Activated CD4-positive, alpha-beta T cell treated with anti-CD3 and anti-CD28 coated beads for 4 hours (primary cell): Measurements from ENCODE around the gene CXCL14.

ENCODE experiments used
- DNase-seq, 2 donors: peaks; one replicate each; pipeline ENCODE4 v3.0.0-alpha.2; 2020

CXCL14 gene

DNA sequence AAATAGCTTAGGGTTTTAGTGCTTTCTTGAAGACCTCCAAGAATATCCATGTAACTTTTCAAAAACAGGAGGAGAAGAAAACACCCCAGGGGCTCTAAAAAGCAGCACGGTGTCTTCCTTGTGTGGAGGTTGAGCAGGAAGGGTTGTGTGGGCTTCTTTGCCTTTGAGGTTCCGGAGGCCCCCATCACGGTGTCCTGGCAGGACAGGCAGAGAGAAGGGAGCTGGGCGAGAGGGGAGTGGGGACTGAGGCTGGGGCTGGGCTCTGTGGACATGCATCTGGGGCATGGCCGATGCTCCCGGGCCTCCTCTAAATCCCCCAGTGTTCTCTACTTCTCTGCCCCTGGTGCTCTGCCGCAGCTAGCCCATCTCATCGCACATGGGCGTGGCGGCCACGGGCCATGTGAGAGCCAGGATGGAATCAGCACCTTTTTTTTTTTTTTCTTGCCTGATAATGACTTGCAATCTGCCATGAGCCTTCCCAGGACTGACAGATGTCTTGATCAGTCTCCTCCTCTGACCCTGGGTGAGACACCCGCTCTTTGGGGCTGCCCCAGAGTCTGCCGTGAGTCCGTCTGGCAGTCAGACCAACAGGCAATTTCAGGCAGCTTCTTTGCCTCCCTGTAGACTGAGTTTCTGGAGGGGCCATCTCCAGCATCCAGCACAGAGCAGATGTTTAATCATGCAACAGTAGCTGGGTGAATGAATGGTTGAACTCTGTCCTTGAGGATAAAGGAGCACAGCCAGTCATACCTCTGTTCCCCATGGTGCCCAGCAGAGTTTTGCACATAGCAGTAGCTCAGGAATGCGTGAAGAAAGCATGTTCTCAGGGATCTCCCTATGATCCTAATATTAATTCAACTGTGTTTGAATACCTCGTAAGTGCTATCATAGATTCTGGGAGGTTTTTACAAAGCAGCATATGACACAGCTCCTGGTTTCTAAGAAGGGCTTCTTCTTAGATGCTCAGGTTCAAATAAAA, 12.1 kb downstream of the CXCL14 start:
- DNase-seq: no peak

DNA sequence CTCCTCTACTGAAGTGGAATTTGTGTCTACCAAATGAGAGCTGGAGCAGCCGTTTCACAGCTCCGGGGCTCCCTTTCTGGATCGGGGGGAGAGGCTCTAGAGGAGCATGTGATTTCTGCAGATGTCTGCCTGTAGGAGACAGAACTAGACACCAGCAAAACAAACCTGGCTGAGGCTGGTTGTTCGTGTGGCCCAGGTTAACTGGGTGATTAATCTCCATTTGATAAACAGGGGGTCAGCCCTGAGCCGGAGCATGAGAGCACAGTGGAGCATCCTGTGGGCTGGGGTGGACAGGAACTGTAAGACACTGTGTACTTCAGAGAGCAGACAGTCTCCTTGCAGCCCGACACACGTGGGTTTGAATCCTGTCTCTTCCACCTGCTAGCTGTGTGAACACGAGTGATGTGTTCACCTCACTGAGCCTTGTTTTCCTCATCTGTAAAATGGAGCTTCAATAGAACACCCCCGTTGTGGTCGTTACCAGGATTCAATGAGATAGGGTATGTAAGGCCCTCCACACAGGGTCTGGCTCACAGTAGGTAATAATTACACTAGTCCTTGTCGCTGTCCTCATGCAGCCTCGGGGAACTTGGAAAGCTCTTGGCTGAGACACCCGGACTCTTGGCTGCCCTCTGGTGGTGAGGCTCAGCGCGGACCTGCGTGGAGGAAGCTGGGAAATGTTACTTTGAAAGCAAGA, 12.9 kb downstream of the CXCL14 start:
- DNase-seq: peak; percentile 43 to 64

DNA sequence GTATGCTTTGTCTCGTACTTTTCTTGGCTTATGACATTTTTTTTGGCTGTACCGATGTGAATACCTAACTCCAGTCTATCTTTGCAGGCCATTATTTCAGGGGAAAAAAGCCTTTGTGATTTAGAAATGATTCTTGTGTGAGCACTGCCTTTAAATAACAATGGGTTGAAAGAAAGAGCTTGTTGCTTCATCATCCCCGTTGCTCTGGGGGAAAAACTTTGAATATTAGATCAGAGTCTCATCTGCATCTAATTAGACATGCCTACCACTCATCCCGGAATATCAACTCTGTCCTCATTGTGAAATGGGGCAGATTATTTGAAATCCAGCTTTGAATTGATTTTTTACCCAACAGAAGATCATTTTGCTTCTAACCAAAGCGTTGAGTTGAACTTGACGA, 13.5 kb downstream of the CXCL14 start:
- no peak for DNase-seq

DNA sequence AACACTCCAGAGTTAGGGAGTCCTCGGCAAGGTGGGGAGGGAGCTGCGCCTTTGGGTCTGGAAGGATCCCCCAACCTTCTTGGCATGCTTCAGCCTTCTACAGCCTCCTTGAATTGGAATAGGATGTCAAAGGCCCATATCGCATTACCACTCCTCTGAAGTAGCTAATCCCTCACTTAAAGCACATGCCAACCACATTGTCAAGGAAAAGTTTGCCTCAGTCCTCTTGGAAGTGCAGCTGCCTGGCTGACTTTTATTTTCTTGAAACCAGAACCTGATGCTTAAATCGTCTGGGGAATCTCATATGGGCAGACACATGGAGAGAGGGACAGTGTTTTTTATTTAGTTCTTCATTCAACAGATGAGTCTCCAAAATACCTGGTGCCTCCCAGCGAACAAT, 14.5 kb downstream of the CXCL14 start:
- no peak for DNase-seq

DNA sequence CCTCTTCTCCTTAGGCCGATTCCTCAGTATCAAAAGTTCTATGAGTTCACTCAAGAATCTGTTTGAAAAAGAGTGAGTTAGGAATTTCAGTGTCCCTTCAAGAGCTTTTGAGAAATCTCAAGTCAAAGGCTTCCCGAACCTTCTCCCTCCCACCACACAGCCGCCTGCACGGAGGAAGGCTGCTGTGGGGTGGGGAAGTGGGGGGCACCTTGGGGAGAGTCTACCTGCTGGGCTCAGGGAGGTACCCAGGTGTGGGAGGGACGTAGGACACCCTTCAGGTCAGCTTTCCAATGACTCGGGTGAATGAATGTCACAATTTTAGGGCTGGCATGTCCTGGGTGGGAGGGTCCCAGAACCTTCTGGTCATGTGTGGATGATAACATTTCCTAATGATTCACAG, 17.5 kb downstream of the CXCL14 start:
- DNase-seq: no peak

DNA sequence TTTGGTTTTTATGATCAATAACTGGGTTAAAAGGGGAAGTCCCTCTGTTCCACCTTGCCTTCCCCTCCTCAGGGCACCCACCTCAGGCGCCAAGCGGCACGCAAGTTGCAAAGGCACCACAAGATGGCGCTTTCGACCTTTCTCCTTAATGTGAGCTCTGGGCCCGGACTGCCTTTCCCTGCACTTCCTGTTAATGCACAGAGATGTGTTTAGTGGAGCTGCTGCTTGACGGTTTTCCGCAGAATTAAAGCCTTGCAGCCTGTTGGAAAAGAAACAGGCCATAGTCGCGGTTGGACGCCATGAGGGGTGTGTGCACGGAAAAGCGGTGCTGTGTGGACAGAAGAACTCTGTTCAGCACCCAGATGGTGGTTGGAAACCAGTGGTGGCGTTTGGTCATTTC, 17.9 kb downstream of the CXCL14 start:
- DNase-seq: peak; percentile 38 to 43

DNA sequence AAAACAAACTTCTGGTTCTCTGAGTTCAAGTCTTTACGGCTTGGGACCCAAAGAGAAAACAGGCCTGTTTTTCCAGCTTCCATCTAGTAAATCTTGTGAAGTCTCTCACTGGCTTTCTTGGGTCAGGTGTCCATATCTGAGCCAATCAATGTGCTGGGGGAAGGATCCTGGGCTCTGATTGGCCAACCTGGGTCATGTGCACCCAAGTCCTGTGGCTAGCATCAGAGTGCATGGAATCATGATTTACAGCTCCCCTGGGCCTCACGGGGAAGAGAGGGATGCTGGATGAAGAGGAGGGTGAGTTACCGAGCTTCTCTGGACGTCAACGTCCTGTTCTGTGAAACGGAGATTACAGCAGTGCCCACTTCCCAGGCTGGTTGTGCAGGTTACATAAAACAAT, 19.4 kb downstream of the CXCL14 start:
- DNase-seq: no peak

DNA sequence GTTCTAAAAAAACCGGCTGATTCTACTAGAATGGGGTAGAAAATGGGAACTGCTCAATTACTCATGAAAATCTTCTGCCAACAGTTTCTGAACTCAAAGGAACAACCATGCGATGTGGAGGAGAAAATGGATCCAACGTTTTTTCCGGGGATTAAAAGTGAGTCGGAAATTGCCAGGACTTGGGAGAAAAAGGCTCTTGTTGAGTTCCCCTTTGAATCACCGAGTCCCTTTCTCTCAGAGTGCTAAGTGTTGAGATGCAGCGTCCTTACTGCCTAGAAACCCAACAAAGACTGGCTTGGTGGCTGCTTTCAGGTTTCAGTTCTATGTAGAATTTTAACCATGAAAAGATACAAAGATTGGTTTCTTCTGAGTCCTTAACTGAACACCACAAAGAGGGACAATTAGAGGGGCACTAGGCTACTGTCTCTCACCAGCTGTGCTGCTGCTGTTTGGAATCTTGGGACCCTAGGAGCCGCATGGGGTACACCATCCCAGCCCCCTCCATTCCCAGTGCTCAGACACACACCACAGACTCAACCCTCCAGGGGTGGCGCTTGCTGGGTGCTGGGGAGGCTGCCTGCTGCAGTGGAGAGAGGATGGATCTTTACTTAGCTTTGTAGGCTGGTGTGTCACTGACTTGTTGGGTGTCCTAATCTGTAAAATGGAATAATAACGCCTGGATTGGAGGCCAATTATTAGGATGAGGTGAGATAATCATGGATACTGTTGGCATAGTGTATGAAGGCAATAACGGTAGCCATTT, 21.5 kb downstream of the CXCL14 start:
- DNase-seq: no peak

DNA sequence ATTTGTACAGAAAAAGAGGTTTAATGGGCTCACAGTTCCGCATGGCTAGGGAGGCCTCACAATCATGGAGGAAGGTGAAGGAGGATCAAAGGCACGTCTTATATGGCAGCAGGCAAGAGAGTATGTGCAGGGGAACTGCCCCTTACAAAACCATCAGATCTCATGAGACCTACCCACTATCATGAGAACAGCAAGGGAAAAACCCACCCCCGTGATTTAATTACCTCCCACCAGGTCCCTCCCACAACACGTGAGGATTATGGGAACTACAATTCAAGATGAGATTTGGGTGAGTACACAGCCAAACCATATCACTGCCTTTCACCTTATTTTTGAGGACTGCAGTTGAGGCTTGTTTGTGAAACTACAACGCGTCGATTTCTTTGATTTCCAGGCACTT, 22.2 kb downstream of the CXCL14 start:
- DNase-seq: no peak

DNA sequence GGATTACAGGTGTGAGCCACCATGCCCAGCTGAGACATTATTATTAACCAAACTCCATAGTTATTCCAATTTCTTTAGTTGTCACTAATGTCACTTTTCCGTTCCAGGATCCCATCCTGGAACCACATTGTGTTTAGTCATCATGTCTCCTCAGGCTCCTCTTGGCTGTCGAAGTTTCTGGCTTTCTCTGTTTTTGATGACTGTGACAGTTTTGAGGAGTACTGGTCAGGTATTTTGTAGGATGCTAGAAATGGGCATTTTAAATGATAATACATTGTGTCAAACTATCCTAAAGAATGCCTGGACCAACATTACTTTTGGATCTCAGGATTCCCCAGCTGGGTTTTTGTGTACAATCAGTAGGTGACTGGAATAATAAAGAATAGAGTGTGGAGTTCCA, 23.3 kb downstream of the CXCL14 start:
- no peak for DNase-seq

DNA sequence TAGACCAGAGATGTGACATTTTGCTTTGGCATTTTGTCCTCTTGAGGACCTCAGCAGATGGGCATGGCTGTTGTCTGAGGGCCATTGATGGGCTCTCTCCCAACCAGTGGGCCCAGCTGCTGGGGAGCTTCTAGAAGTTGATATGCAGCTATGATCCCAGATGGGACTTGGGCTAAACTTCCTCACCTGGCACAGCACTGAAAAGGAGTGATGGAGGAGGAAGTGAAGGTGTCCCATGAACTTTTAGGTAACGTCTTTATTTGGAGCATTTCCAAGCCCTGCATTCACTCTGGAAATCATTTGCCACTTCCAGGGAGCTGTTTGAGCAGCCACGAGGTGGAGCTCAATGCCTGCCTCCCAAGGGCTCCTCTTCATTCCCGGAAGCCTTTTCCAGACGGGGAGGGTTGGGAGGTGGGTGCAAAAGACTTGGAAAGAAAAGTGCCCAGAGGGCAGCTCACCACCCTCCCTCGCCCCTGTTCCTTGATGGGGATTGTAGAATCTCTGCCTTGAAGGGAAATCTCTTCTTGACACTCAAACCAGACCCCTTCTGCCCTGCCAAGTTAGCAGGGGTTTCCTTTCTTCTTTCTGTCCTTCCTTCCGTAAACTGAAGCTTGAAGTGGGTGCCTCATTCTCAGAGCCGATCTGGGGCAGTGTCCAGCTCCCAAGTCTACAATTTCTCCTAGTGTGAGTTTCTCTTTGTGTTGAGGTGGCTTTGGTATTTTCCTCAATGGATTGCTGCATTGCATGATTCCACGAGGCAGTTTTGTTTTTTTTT, 24.9 kb downstream of the CXCL14 start:
- no peak for DNase-seq

DNA sequence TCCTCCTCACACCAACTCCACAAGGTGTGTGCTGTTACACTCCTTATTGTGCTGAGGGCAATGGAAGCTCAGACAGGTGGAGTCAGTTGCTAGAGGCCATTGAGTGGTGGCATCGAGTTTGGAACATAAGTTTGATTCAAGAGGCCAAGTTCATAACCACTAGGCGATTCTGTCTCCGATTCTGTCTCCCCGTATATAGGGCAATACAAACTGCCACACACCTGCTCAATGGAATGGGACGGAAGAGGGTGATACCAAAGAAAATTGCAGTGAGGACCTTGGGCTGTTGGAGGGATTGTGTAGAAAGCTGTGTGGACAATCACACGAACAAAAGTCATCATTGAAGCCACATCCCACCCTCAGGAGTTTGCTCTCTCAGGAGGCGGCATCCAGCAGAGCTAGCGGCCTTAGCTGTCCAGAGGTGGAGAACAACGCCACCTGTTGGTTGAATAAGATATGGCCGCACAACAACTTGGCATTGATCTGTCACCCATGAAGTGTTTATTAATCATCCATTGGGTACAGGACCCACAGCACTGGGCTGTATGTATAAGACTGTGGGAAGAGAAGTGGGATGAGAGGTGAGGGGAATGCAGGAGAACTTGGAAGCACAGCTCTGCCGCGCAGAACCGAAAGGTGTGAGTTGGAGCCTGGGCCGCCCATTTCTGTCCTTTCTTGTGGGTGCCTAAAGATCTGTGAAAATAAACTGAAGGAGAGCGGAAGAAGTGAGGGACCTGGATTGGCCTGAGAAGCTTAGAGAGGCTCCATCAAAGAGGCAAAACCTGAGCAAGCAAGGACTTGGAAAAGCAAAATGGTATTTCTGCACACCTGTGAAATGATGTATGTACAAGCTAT, 27.0 kb downstream of the CXCL14 start:
- peak; percentile 11 to 42 for DNase-seq

DNA sequence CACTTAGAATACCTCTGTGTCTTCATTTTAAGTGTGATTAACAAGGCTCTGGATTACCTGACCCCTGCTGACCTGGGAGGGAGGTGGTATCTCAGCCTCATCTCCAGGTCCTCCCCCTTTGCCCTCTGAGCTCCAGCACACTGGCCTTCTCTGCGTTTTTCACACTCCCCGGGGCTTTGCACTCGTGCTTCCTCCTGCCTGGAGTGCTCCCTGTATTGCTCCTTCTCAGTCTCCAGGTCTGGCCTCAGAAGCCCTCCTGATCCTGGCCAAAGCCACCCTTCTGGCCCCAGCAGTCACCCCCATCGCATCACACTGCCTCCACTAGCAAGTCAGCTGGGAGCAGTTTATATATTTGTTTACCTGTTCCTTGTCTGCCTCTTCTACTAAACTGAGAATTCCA, 29.4 kb downstream of the CXCL14 start:
- DNase-seq: no peak

DNA sequence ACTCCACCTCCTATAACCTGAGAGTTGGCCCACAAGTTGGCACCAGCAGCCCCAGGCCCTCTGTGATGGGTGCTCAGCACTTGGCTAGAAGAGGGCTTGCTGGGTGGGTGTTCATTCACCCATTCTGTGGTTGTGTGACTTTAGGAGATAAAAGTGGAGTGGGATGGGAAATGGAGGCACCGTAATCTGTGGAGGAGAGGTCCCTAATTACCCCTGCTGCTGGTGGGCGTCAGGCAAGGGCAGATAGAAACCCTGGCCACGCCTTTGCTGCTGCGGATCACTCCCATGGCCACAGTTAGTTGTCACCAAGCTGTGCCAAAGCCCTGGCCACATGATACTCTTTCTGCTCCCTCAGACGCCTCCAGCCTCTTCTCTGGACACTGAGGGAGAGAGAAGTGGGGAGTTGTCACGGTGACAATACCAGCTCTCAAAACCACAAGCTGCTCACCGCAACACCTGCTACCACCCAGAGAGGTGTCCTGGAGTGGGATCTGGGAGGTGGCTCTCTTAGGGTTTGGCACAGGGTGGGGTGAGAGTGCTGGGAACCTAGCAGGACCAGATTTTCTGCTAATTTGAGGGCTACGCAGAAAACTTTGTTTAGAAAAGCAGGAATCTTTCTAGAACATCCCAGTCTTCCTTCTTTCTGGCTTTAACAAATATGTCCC, 31.1 kb downstream of the CXCL14 start:
- no peak for DNase-seq

DNA sequence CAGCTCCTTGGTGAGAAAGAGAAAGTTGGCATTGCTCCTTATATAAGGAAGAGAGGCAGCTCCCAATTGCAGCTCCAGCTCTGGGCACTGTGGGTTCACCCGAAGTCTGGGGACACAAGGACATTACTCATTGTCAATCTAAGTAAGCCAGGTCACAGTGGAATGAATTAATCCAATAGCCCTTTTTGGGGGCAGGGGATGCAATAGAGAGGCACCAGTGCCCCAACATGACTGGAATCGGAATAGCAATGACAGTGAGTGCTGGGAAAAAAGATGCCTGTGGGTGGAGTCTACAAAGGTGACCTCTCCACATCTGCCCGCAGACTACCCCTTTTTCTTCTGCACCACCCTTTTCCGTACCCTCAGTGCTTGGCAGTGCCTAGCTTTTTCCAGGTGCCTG, 31.9 kb downstream of the CXCL14 start:
- DNase-seq: no peak

DNA sequence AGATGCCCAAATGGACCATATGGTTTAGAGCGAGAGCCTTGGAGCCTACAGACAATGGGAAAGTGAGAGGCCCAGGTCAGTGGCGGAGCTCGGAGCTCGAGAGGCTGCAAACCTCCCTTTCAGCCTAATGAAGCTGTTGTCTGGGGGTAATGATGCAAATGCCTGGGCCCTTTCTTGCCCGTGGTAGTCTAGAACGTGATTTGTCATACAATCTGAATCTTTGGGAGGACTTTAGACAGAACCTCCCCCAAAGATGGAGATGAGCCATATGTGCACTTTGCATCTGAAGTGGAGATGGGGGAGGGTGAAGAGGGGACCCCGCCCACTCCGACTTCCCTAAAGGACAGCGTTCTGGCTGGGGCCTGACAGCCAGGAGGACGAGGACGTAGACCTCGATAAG, 32.7 kb downstream of the CXCL14 start:
- no peak for DNase-seq

DNA sequence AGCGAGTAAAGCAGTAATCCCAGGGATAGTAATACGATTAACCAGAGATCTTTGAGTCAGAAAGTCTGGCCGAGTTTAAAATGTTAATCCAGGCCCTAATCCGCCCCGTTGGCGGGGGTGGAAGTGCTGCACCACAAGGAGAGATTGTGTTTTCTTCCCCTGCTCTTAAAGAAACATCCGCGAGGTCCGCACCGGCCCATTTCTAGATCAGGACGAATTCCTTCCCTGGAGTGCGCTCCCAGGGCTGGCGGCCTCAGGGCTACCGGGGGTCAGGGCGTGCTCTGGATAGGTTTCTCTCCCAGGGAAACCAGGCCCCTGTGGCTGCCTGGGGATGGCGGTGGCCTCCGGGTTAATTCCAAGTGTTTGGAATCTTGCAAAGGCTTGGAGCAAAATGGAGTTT, 33.7 kb downstream of the CXCL14 start:
- DNase-seq: no peak

DNA sequence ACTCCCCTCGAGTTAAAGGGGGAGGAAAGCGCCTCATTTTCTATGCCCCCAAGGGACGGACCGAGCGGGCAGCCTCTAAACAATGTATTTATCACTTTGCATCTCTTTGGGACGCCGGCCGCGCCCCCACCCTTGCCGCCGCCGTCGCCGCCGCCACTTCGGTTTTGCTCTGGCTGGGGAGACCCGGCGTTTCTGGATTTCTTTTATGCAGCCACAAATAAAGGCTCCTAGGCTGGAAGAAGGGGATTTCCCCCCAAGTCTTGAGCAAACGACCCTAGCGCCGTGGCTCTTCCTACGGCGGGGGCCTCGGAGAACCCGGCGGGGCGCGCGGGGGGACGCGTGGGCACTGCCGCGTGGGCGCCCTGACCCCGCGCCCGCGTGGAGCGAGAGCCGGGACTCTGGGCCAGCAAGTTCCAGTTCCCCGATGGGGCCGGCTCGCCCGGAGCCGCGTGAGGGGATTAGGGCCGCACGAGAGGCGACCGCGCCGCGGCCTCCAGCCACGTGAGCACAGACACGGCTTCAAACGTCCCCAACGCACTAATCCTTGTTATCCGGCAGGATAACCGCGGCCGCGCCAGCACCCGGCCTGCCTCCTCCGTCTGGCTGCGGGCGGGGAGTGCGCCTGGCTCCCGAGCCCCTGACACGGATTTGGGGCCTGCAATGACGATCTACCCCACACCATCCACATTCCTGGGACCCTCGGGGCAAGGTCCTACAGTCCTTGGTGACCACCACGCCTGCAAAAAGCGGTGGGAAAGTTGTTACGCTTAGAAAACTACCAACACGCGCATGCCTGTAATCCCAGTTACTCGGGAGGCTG, 35.1 kb downstream of the CXCL14 start:
- DNase-seq: no peak

DNA sequence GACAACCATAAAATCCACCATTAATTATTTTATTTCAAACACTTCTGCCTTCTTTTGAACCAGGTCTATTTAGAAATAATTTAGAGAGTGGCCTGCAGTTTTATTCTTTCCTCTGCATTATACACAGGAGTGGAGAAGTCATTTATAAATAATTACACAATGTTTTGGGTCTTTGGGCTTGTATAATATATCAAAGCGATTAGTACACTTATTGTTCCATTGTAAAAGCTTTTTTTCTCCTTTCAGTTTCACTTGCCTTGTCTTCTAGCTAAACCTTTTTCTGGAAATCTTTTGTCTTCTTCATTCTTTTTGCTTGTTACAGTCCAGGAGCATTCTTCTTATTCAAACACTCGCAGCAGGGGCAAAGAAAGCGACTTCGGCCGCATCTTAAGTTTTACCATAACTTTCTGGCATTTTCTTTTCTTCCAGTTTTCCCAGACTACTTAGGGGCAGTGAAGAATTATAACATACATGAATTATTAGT, 35.7 kb downstream of the CXCL14 start:
- DNase-seq: no peak
